ENCODE results near the gene PCBP1. TPM values are rescaled to one million over a fixed set of nuclear protein-coding genes. Genes with fewer than 3 reads are reported as not detected.
"Not testable (repeated sequence)": the region's sequence is repeated elsewhere in the genome, so short reads cannot be mapped to it uniquely, and the experiment has no call there.

PCBP1 gene
- total RNA-seq, 1 experiment from 2014 or later = 37.9 TPM

- DNase-seq (ENCODE audit: low read depth, low spot score) = no peak
- in situ Hi-C loops (cut with HindIII; ENCODE audit: low pct_unique_long_range_greater_than_20kb, low sequenced_read_pairs) = no loop called here
Observed at GRCh38 chr2:70091816-70092215, 4.5 kb downstream of the PCBP1 start.

- DNase-seq (ENCODE audit: low read depth, low spot score); in situ Hi-C loops (cut with HindIII; ENCODE audit: low pct_unique_long_range_greater_than_20kb, low sequenced_read_pairs): not testable (repeated sequence)
Observed at GRCh38 chr2:70092576-70093243, 5.4 kb downstream of the PCBP1 start.

- no peak for DNase-seq (ENCODE audit: low read depth, low spot score)
- in situ Hi-C loops (cut with HindIII; ENCODE audit: low pct_unique_long_range_greater_than_20kb, low sequenced_read_pairs) = no loop called here
Observed at GRCh38 chr2:70094171-70094977, 7.1 kb downstream of the PCBP1 start.

GRCh38 chr2:70094978-70095719 is 7.9 kb downstream of the PCBP1 start:
- in situ Hi-C loops (cut with HindIII; ENCODE audit: low pct_unique_long_range_greater_than_20kb, low sequenced_read_pairs) = no loop called here
- DNase-seq (ENCODE audit: low read depth, low spot score) = peak; percentile 97

- in situ Hi-C loops (cut with HindIII; ENCODE audit: low pct_unique_long_range_greater_than_20kb, low sequenced_read_pairs) = no loop called here
- DNase-seq (ENCODE audit: low read depth, low spot score) = no peak
Observed at GRCh38 chr2:70095720-70096670, 8.7 kb downstream of the PCBP1 start.

- DNase-seq (ENCODE audit: low read depth, low spot score) = no peak
- in situ Hi-C loops (cut with HindIII; ENCODE audit: low pct_unique_long_range_greater_than_20kb, low sequenced_read_pairs) = no loop called here
Observed at GRCh38 chr2:70098032-70098431, 10.8 kb downstream of the PCBP1 start.

- in situ Hi-C loops (cut with HindIII; ENCODE audit: low pct_unique_long_range_greater_than_20kb, low sequenced_read_pairs) = no loop called here
- DNase-seq (ENCODE audit: low read depth, low spot score) = no peak
Observed at GRCh38 chr2:70099270-70099669, 12.0 kb downstream of the PCBP1 start.

- in situ Hi-C loops (cut with HindIII; ENCODE audit: low pct_unique_long_range_greater_than_20kb, low sequenced_read_pairs) = no loop called here
- DNase-seq (ENCODE audit: low read depth, low spot score) = no peak
Observed at GRCh38 chr2:70101174-70101573, 13.9 kb downstream of the PCBP1 start.

- DNase-seq (ENCODE audit: low read depth, low spot score); in situ Hi-C loops (cut with HindIII; ENCODE audit: low pct_unique_long_range_greater_than_20kb, low sequenced_read_pairs): not testable (repeated sequence)
Observed at GRCh38 chr2:70101686-70102085, 14.4 kb downstream of the PCBP1 start.

- in situ Hi-C loops (cut with HindIII; ENCODE audit: low pct_unique_long_range_greater_than_20kb, low sequenced_read_pairs); DNase-seq (ENCODE audit: low read depth, low spot score): not testable (repeated sequence)
Observed at GRCh38 chr2:70102323-70102905, 15.1 kb downstream of the PCBP1 start.

- DNase-seq (ENCODE audit: low read depth, low spot score) = no peak
- in situ Hi-C loops (cut with HindIII; ENCODE audit: low pct_unique_long_range_greater_than_20kb, low sequenced_read_pairs) = no loop called here
Observed at GRCh38 chr2:70103531-70104061, 16.3 kb downstream of the PCBP1 start.

- in situ Hi-C loops (cut with HindIII; ENCODE audit: low pct_unique_long_range_greater_than_20kb, low sequenced_read_pairs) = no loop called here
- peak; percentile 67 for DNase-seq (ENCODE audit: low read depth, low spot score)
Observed at GRCh38 chr2:70104231-70105111, 17.2 kb downstream of the PCBP1 start.

- in situ Hi-C loops (cut with HindIII; ENCODE audit: low pct_unique_long_range_greater_than_20kb, low sequenced_read_pairs) = not testable (repeated sequence)
Observed at GRCh38 chr2:70106138-70106537, 18.9 kb downstream of the PCBP1 start.

GRCh38 chr2:70110397-70110796 is 23.1 kb downstream of the PCBP1 start:
- in situ Hi-C loops (cut with HindIII; ENCODE audit: low pct_unique_long_range_greater_than_20kb, low sequenced_read_pairs); DNase-seq (ENCODE audit: low read depth, low spot score): not testable (repeated sequence)

More at GRCh38 chr2:70106138-70106537, 18.9 kb downstream of the PCBP1 start:
- not testable (repeated sequence) for DNase-seq (ENCODE audit: low read depth, low spot score)

GRCh38 chr2:70111752-70112591 is 24.7 kb downstream of the PCBP1 start:
- DNase-seq (ENCODE audit: low read depth, low spot score) = no peak
- in situ Hi-C loops (cut with HindIII; ENCODE audit: low pct_unique_long_range_greater_than_20kb, low sequenced_read_pairs) = no loop called here
